Type B pancreatic cell (in vitro differentiated cells): ENCODE measurements around the gene ETF1. TPM values are rescaled to one million over a fixed set of nuclear protein-coding genes. Genes with fewer than 3 reads are reported as not detected.
"Not testable (repeated sequence)": the region's sequence is repeated elsewhere in the genome, so short reads cannot be mapped to it uniquely, and the experiment has no call there.

Experiments used
- DNase-seq: peaks from one replicate; pipeline ENCODE4 v3.0.0; 2021; ENCODE audit warnings: mixed read lengths; ENCODE audit not compliant: unreplicated experiment; ENCODE audit errors: extremely low spot score
- H3K27ac Mint-ChIP-seq: 2 replicates; pipeline ENCODE4 v1.8.0; 2021; ENCODE audit warnings: mild to moderate bottlenecking, mixed read lengths
- H3K27me3 Mint-ChIP-seq: 2 replicates; pipeline ENCODE4 v1.8.0; 2021; ENCODE audit warnings: mixed read lengths
- H3K36me3 Mint-ChIP-seq: 2 replicates; pipeline ENCODE4 v1.8.0; 2021; ENCODE audit warnings: mixed read lengths
- H3K4me1 Mint-ChIP-seq: one replicate; pipeline ENCODE4 v1.8.0; 2021; ENCODE audit warnings: mixed read lengths; ENCODE audit not compliant: unreplicated experiment
- H3K4me3 Mint-ChIP-seq: 2 replicates; pipeline ENCODE4 v1.8.0; 2021; ENCODE audit warnings: mild to moderate bottlenecking, mixed read lengths
- H3K9me3 Mint-ChIP-seq: 2 replicates; pipeline ENCODE4 v1.8.0; 2021; ENCODE audit warnings: mixed read lengths
- total RNA-seq: library from RNA; stranded (reverse); gene quantifications from 2 replicates; pipeline ENCODE4 v1.2.1, GENCODE V29; 2021; ENCODE audit warnings: low replicate concordance
- TF ChIP-seq, protein P1 (sequence below): fragments of 200-600 bp; sonication (generic); conservative IDR thresholded peaks from 2 replicates; pipeline ENCODE4 v1.5.0; 2021; ENCODE audit warnings: antibody characterized with exemption, mild to moderate bottlenecking

ETF1 gene
- total RNA-seq, 1 donor from 2014 or later: 80.0 TPM

DNA sequence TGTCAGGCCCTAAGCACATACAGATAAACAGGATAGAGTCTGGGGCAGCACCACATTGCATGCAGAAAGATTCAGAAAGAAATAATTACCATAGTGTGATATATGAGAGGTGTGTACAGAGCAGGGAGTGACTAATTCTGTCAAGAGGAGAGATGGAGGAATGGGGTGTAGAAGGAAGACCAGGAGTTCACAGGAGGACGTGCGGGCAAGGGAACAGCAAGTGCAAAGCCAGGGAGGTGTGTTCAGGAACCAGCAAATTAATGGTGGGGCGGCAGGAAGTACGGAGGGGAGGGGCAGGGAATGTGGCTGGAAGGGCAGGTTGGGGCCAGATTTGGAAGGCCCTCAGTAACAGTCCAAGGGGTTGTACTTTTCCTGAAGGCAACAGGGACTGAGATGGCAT is 60.4 kb downstream of the ETF1 start:
- no peak for DNase-seq
- H3K4me3 Mint-ChIP-seq: peak overlapping the region; percentile 16
- H3K4me1 Mint-ChIP-seq: peaks cover 6% of the 10 kb centered on the region
- H3K27me3 Mint-ChIP-seq: no peaks in the 10 kb centered on the region
- H3K9me3 Mint-ChIP-seq: no peaks in the 10 kb centered on the region
- H3K27ac Mint-ChIP-seq: peak overlapping the region; percentile 76
- TF ChIP-seq, protein P1, sequence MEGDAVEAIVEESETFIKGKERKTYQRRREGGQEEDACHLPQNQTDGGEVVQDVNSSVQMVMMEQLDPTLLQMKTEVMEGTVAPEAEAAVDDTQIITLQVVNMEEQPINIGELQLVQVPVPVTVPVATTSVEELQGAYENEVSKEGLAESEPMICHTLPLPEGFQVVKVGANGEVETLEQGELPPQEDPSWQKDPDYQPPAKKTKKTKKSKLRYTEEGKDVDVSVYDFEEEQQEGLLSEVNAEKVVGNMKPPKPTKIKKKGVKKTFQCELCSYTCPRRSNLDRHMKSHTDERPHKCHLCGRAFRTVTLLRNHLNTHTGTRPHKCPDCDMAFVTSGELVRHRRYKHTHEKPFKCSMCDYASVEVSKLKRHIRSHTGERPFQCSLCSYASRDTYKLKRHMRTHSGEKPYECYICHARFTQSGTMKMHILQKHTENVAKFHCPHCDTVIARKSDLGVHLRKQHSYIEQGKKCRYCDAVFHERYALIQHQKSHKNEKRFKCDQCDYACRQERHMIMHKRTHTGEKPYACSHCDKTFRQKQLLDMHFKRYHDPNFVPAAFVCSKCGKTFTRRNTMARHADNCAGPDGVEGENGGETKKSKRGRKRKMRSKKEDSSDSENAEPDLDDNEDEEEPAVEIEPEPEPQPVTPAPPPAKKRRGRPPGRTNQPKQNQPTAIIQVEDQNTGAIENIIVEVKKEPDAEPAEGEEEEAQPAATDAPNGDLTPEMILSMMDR: no peak
- no peaks in the 10 kb centered on the region for H3K36me3 Mint-ChIP-seq

DNA sequence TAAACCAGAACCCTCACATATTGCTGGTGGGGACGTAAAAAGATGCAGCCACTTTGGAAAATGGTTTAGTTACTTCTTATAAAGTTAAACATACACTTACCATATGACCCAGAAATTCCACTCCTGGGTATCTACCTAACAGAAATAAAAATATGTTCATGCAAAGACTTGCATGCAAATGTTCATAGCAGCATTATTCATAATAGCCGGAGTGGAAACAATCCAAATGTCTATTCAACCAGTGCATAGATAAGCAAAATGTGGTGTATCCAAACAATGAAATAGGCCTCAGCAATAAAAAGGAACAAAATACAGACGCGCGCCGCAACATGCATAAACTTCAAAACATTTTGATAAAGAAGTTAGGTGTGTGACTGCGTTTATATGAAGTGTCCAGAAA is 66.1 kb downstream of the ETF1 start:
- TF ChIP-seq, protein P1: no peak
- peaks cover 4% of the 10 kb centered on the region for H3K27me3 Mint-ChIP-seq
- no peaks in the 10 kb centered on the region for H3K36me3 Mint-ChIP-seq
- no peak for DNase-seq
- no peaks in the 10 kb centered on the region for H3K4me1 Mint-ChIP-seq
- no peak overlapping the region for H3K27ac Mint-ChIP-seq
- no peak overlapping the region for H3K4me3 Mint-ChIP-seq
- no peaks in the 10 kb centered on the region for H3K9me3 Mint-ChIP-seq

DNA sequence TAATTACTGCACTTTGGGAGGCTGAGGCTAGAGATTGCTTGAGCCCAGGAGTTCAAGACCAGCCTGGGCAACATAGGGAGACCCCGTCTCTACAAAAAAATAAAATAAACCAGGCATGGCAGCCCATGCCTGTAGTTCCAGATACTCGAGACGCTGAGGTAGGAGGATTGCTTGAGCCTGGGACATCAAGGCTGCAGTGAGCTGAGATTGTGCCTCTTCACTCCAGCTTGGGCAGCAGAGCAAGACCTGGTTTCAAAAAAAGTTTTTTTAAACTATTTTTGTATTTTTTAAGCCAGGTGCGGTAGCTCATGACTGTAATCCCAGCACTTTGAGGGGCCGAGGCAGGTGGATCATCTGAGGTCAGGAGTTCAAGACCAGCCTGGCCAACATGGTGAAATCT is 69.9 kb downstream of the ETF1 start:
- not testable (repeated sequence) for H3K4me3 Mint-ChIP-seq, H3K9me3 Mint-ChIP-seq, DNase-seq, H3K36me3 Mint-ChIP-seq, H3K4me1 Mint-ChIP-seq
- Mint-ChIP-seq H3K27me3 (peaks cover 28% of the 10 kb centered on the region), H3K27ac (peak overlapping the region; percentile 83)

DNA sequence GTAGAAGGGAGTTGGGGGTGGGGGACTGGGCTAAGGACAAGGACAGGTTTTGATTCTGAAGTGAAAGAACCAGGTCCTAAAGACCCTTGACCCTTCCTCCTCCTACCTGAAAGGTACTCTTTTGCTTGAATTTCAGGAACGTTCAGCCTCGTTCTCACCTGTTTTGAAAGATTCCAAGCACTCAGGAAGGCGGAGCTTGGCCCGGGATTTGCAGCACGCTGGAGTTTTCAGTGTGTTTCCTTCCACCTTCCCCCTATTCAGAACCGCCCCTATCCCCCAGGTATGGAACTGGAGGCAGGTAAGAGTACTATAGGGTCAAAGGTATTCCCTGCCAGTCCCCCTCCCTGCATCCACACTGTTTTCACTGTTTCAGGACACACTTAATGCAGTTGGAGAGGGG is 70.7 kb downstream of the ETF1 start:
- Mint-ChIP-seq H3K4me3 (peak overlapping the region; percentile 37), H3K27ac (peak overlapping the region; percentile 83), H3K27me3 (peaks cover 36% of the 10 kb centered on the region), H3K36me3 (peaks cover 15% of the 10 kb centered on the region), H3K9me3 (no peaks in the 10 kb centered on the region), H3K4me1 (peaks cover 14% of the 10 kb centered on the region)
- no peak for DNase-seq
- TF ChIP-seq, protein P1: no peak

DNA sequence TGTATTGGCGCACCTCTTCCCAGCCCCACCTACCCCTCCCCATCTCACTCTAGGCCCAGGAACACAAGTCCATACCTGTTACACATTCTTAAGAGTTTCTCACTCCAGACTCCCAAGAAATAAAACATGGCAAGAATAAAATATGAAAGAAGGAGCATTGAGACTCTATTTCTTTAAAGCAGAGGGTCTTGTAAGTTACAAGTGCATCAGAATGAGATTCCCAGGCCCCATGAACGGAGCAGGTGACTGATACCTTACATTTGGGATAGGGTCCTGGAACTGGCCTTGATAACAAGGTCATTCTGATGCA is 72.0 kb downstream of the ETF1 start:
- H3K9me3 Mint-ChIP-seq: no peaks in the 10 kb centered on the region
- TF ChIP-seq, protein P1: no peak
- peak overlapping the region; percentile 97 for H3K27ac Mint-ChIP-seq
- H3K36me3 Mint-ChIP-seq: peaks cover 25% of the 10 kb centered on the region
- peaks cover 47% of the 10 kb centered on the region for H3K27me3 Mint-ChIP-seq
- peak overlapping the region; percentile 55 for H3K4me3 Mint-ChIP-seq
- no peak for DNase-seq
- H3K4me1 Mint-ChIP-seq: peaks cover 25% of the 10 kb centered on the region

DNA sequence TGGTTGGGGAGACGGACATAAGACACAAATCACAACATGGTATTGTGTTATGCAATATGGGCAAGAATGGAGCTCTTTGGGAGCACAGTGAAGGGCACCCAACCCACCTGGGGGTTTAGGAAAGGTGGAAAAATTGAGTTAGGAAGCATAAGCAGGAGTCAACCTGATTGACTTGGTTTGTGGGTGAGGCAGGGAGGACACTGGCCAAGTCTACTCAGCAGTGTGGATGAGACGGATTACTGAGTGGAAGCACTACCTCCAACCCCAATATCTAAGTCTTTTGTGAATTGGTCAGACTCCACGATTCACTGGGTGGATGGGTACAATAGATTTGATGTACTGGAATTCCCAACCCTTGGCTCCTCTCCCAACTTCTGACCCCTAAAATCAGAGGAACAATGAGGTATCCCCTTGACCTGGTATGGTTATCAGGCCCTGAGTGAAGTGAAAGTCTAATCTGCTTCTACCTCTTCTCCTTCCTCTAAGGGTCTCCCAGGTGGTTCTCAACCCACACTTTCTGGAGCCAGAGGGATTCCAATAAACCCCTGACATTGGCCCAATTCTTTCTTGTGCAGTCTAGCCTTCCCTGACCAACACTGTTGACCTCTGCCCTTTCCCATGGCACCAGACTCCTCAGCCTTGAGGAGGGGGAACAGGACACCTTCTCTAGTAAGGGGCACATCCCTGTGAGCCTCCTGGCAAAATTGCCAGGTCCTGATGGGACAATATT is 72.5 kb downstream of the ETF1 start:
- Mint-ChIP-seq H3K4me3 (peak overlapping the region; percentile 55), H3K4me1 (peaks cover 25% of the 10 kb centered on the region), H3K27me3 (peaks cover 46% of the 10 kb centered on the region), H3K36me3 (peaks cover 25% of the 10 kb centered on the region), H3K27ac (peak overlapping the region; percentile 97), H3K9me3 (no peaks in the 10 kb centered on the region)
- TF ChIP-seq, protein P1: no peak
- no peak for DNase-seq
